NCI-H446 (cell line): ENCODE data around the gene FCN1.

Experiments used
- DNase-seq, 2 experiments: peaks; one replicate each; lab custom pipeline; 2025; lab: John Stamatoyannopoulos, UW

Gene FCN1

DNA sequence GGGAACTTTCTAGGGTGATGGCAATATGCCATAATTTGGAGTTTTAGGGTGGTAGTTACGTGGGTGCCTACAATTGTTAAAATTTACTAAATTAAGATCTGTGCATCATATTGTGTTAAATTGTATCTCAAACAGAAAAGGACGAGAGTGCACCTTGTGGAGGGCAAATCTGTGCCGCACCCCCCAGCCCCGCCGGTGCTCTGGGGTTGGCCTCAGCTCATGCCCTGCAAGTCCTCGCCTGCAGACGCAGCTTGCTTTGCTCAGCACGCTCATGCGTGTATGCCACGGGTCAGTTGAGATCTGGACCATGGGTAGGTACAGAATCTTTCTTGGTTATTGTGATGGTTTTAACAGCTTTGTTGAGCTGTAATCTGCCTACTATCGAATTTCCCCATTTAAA is 33.7 kb upstream of the FCN1 start:
- no peak for DNase-seq

GRCh38 chr9:134950386-134951210 is 32.9 kb upstream of the FCN1 start:
- no peak for DNase-seq

DNA sequence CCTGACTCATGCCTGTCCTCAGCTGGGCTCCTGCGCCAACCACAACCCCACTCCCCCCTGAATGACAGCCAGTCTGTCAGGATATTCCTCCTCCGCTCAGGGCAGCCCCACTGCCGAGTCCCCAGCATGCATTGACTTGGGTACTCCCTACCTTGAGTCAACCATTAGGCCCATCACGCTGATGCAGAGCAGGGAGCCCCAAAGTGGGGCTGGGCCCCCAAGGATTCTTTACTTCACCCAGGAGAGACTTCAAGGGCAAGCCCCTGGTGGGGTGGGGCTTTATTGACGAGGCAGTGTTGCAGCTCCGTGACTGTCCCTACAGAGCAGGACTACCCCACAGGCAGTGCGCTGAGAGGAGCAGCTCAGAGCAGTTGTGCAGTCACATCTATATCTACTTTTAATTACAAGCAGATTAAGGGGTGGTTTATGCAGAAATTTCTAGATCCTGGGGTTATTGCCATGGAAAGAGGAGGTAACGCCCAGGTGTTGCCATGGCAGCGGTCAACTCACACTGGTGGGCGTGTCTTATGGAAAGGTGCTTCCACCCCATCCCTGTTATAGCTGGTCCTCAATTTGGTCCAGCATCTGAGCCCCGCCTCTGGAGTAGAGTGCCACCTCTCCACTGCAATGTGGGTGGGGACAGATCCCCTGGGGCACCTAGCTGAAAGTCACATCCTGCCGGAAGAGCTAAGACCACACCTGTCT is 32.1 kb upstream of the FCN1 start:
- DNase-seq = no peak

DNA sequence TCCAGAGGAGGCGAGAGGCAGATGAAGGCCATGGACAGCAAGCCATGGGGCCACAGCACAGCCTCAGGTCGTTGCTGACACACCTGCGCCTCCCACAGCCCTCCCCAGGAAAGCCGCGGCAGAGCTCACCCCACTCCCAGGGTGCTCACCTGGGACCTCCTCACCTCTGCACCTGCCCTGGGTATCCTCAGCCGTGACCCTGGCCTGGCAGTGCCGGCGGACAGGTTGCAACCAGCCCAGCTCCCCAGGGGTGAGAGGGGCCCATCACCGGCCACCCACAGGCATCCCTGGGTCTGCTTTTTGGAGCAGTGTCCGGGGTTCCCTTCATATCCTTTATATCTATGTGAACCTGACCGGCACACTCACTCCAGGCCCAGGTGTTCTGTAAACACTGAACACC is 30.4 kb upstream of the FCN1 start:
- no peak for DNase-seq

DNA sequence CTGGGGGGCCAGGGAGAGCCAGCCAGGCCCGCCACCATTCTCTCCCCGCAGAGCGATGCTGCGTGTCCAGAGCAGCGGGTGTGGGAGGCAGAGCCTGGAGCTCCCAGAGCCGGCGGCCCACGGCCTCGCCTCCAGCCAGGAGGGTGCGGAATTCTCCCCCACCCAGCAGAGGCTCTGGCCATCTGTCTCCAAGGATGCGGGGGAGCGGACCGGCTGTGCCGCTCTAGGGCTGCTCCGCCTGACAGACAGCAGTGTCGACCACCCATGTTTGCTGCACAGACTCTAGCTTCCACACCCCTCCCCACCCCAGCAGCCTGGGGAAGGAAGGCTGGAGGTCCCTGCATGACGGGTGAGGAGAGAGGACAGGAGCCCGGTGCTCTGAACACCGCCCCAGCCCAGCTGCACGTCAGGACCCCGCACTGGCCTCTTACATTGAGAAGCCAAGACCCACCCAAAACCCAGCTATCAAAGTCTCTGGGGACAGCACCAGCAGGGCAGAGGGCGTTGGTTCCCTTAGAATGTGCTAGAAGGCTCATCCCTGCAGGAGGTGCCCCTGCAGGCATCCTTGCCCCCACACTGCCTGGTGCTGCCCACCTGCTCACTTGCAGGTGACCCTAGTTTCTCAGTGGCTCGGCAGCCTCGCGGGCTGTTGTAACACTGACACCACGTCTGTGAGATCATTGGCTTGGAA is 29.7 kb upstream of the FCN1 start:
- DNase-seq = no peak

GRCh38 chr9:134946663-134947062 is 29.0 kb upstream of the FCN1 start:
- DNase-seq = no peak

DNA sequence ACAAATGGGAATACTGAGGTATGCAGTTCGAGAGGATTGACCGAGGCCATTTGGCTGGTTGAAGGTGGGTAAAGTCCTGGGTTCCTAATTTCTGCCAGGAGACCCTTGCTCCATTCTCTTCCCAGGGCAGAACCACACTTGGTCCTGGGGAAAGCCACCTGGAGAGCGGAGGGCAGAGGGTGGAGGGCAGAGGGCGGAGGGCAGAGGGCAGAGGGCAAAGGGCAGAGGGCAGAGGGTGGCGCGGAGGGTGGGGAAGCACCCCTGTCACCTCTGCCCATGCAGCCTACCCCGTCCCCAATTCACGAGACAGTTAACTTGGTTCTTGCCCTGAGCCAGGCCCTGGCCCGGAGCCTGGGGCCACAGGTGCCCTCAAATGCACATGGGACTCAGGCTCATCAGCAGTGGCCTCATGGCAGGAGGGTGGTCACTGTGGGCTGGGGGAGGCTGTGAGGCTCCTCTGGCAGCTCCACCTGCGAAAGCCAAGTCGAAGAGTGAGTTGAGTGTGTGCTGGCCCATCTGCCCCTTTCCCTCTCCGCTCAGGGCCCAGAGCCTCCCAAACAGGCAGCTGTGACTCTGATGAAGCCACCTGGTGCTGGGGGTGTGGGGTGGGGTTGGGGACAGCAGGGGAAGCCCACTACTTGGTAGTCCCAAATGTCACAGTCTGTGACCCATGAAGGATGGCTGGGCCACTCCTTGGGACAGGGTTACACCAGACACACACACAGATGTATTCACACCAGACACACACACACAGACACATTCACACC is 28.0 kb upstream of the FCN1 start:
- no peak for DNase-seq

DNA sequence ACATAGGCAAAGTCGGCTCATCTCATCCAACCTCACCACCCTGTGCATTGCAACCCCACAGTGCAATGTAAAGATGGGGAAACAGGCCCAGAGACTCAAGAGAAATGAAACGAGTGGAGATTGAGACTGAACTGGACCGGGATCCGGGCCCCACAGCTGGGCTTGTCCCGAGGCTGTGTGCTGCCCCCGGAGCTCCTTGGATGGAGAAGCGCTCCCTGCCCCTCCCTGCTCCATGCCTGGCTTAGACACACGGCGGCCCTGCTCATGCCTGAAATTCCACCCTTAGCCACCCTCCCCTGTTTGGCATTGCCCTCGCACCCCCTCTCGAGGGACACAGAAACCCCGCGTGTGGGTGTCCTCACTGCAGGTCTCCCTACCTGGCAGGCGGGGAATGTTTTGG is 27.2 kb upstream of the FCN1 start:
- no peak for DNase-seq

DNA sequence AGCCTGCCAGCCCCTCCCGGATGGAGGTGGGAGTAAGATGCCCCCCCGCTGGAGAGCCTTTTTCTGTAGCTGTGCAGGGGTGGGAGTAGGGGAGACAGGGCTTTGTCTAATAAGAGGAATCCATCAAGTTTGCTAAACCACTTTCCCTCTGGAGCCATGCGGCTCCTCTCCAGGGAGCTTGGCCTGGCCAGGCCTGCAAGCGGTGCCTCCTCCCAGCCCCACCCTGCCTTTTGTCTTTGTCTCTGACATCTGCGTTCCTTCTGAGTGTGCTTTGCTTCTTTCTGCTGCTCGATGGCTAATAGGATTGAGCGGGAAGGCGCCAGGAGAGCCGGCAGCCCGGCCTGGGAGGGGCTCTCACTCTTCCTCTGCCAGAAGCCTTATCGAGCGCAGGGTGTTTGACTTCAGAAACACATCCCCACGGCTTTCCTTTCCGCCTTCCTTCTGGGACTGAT is 26.7 kb upstream of the FCN1 start:
- peak in 1 of 2 experiments; percentile 13 for DNase-seq

GRCh38 chr9:134943836-134944235 is 26.1 kb upstream of the FCN1 start:
- DNase-seq = no peak

GRCh38 chr9:134943411-134943810 is 25.7 kb upstream of the FCN1 start:
- no peak for DNase-seq

- no peak for DNase-seq
These were observed 25.1 kb upstream of the FCN1 start for GRCh38 chr9:134942788-134943184.

DNA sequence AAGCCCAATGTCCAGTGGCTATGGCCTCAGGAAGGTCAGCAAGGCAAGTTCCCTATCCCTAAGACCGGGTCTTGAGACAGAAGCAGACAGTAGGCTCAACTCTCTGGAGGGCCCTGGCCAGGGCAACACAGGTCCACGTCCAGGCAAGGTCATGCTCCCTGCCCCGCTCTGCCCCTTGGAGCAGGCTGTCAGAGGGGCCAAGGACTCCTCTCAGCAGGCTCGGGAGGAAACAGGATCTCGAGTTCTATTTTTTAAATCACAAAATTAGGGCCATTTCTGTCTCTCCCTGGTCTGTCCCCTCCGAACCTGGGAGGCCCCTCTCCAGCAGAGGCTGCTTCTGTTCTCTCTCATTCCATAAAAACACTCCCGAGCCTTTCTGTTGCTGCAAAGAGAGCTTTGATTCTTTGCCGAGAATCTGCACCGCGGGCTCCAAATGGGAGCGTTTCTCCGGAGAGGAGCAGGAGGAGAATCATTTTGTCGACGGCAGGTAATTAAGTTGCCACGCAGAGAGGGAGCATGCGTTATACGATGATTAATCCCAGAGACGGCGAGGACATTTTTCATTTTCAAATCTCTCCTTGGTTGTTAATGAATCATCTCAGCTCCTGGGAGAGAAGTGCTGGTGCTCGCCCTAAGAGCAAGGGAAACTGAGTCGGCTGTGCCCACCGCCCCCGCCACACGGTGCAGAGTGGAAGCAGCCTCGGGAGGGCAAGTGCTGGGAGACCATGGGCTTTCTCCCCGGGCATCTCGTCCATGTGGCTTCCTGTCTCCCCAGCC is 24.5 kb upstream of the FCN1 start:
- DNase-seq = no peak

- no peak for DNase-seq
These were observed 22.8 kb upstream of the FCN1 start for GRCh38 chr9:134940236-134941208.

DNA sequence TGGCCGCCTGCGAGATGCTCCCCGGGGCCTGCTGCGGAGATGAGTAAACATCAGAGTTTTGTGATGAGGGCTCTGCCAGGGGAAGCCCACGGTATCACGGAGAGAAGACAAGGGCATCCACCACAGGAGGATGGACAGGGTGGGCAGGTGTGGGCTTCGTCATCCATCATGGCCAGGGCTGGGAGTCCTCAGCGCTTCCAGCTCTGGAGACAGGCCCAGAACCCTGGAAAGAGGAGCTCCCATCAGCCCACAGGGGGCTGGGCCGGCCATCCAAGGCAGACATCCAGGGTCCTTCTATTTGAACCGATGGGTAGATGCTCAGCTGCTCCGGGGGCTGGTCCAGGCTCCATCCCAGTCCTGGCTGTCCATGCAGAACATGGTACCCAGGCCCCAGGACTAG is 22.1 kb upstream of the FCN1 start:
- DNase-seq = no peak

DNA sequence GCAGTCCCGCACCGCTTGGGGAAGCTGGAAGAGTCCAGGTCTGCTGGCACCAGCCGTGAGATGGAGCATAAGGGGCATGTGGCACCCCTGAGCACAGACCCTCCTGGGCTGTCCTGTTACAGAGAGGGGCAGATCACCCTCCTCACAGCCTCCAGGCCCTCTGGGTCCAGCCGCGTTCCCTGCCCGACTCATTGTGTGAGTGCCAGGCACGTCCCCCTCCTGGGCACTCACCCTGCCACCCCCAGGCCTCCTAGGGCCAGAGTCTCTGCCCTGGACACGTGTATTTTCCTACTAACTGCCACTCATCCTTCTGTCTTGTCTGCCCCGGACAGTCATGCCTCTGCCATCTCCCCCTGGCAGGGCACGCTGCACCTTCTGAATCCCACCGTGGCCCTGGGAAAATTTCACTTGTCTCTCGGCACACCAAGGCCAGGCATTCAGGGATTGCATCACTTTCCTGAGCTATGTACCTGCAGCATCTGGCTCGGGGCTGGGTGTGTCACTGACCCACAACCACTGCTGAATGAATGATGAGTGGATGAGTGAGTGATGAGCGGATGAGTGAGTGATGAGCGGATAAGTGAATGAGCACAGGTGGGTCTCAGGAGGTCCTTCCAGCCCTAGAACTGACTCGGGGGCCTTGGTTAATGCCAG is 21.5 kb upstream of the FCN1 start:
- no peak for DNase-seq

GRCh38 chr9:134938346-134939079 is 20.8 kb upstream of the FCN1 start:
- DNase-seq = no peak

GRCh38 chr9:134937566-134938345 is 20.0 kb upstream of the FCN1 start:
- DNase-seq = no peak
